Astrocyte (in vitro differentiated cells and primary cell): Measurements from ENCODE around the gene SLC38A3. TPM values are rescaled to one million over a fixed set of nuclear protein-coding genes. Genes with fewer than 3 reads are reported as not detected.

Experiments used
- DNase-seq: peaks from one replicate; pipeline ENCODE4 v3.0.0-alpha.2; 2010; ENCODE audit warnings: low read depth
- FAIRE-seq: peaks from 2 replicates; lab custom pipeline; 2011; peaks lifted over from hg19 to GRCh38; lab: Jason Lieb, UNC
- H2AFZ ChIP-seq: 2 replicates; pipeline ENCODE4 v1.6.0; 2012; ENCODE audit warnings: low read depth, low read length, inconsistent platforms
- H3K27ac ChIP-seq: 2 replicates; pipeline ENCODE4 v1.5.1; 2011; ENCODE audit warnings: low read depth, low read length, inconsistent platforms
- H3K27me3 ChIP-seq: 2 replicates; pipeline ENCODE4 v1.6.0; 2011; ENCODE audit warnings: low read length, inconsistent platforms; ENCODE audit not compliant: insufficient read depth
- H3K36me3 ChIP-seq: 2 replicates; pipeline ENCODE4 v1.5.1; 2011; ENCODE audit warnings: low read length, inconsistent platforms; ENCODE audit not compliant: insufficient read depth
- H3K4me1 ChIP-seq: 2 replicates; pipeline ENCODE4 v1.5.1; 2011; ENCODE audit warnings: low read length, inconsistent platforms; ENCODE audit not compliant: insufficient read depth
- H3K4me2 ChIP-seq: 2 replicates; pipeline ENCODE4 v1.6.0; 2012; ENCODE audit warnings: low read length, inconsistent platforms
- H3K4me3 ChIP-seq: 2 replicates; pipeline ENCODE4 v1.5.1; 2011; ENCODE audit warnings: low read depth, mild to moderate bottlenecking, low read length, inconsistent platforms; ENCODE audit not compliant: insufficient read depth
- H3K79me2 ChIP-seq: 2 replicates; pipeline ENCODE4 v1.6.0; 2012; ENCODE audit warnings: mild to moderate bottlenecking, low read length, inconsistent platforms; ENCODE audit not compliant: insufficient read depth
- H3K9ac ChIP-seq: 2 replicates; pipeline ENCODE4 v1.6.0; 2012; ENCODE audit warnings: mild to moderate bottlenecking, low read length, inconsistent platforms
- H3K9me3 ChIP-seq: 2 replicates; pipeline ENCODE4 v1.5.1; 2012; ENCODE audit warnings: low read depth, mild to moderate bottlenecking, low read length, inconsistent platforms; ENCODE audit not compliant: insufficient read depth
- H4K20me1 ChIP-seq: 2 replicates; pipeline ENCODE4 v1.6.0; 2012; ENCODE audit warnings: low read length, inconsistent platforms; ENCODE audit not compliant: insufficient read depth
- H3K27ac Mint-ChIP-seq: one replicate; pipeline ENCODE4 v1.8.0; 2021; ENCODE audit warnings: mild to moderate bottlenecking, mixed read lengths; ENCODE audit not compliant: unreplicated experiment
- H3K27me3 Mint-ChIP-seq: one replicate; pipeline ENCODE4 v1.8.0; 2021; ENCODE audit warnings: low read depth, mixed read lengths; ENCODE audit not compliant: unreplicated experiment
- H3K36me3 Mint-ChIP-seq: one replicate; pipeline ENCODE4 v1.8.0; 2021; ENCODE audit warnings: low read depth, mixed read lengths; ENCODE audit not compliant: unreplicated experiment
- H3K4me1 Mint-ChIP-seq: one replicate; pipeline ENCODE4 v1.8.0; 2021; ENCODE audit warnings: low read depth, mixed read lengths; ENCODE audit not compliant: unreplicated experiment
- H3K4me3 Mint-ChIP-seq: one replicate; pipeline ENCODE4 v1.8.0; 2021; ENCODE audit warnings: mild to moderate bottlenecking, moderate library complexity, mixed read lengths; ENCODE audit not compliant: unreplicated experiment
- H3K9me3 Mint-ChIP-seq: one replicate; pipeline ENCODE4 v1.8.0; 2021; ENCODE audit warnings: mild to moderate bottlenecking, mixed read lengths; ENCODE audit not compliant: unreplicated experiment
- CTCF ChIP-seq: IDR thresholded peaks from 2 replicates; pipeline ENCODE4 v1.5.1; 2011; ENCODE audit warnings: low read depth, mild to moderate bottlenecking, inconsistent platforms, low read length, moderate library complexity; ENCODE audit not compliant: insufficient read depth
- EZH2 ChIP-seq: IDR thresholded peaks from 2 replicates; pipeline ENCODE4 v1.6.1; 2012; ENCODE audit warnings: mild to moderate bottlenecking, low read length, inconsistent platforms; ENCODE audit not compliant: insufficient read depth
- total RNA-seq: library from RNA; stranded (reverse); gene quantifications from 2 replicates; pipeline ENCODE4 v1.2.1, GENCODE V29; 2021

Gene SLC38A3
- total RNA-seq, 1 donor from 2014 or later, result 0.68 TPM

- no peaks in the 10 kb centered on the region for H3K36me3 Mint-ChIP-seq
- TF ChIP-seq EZH2, result no peak
- Histone ChIP-seq H3K36me3 (no peaks in the 10 kb centered on the region), H3K9me3 (no peaks in the 10 kb centered on the region), H4K20me1 (no peaks in the 10 kb centered on the region), H3K27me3 (peaks cover 6% of the 10 kb centered on the region), H2AFZ (no peak overlapping the region), H3K9ac (no peak overlapping the region), H3K4me2 (no peak overlapping the region), H3K4me3 (no peak overlapping the region), H3K27ac (no peak overlapping the region), H3K79me2 (no peaks in the 10 kb centered on the region), H3K4me1 (no peaks in the 10 kb centered on the region)
- H3K9me3 Mint-ChIP-seq, result peaks cover 2% of the 10 kb centered on the region
- H3K4me3 Mint-ChIP-seq, result no peak overlapping the region
- no peak overlapping the region for H3K27ac Mint-ChIP-seq
- peaks cover 38% of the 10 kb centered on the region for H3K27me3 Mint-ChIP-seq
- DNase-seq (no peak), FAIRE-seq (no peak)
- peaks cover 6% of the 10 kb centered on the region for H3K4me1 Mint-ChIP-seq
Observed at GRCh38 chr3:50221051-50221410, 16.0 kb downstream of the SLC38A3 start.

- no peaks in the 10 kb centered on the region for H3K36me3 ChIP-seq
- H4K20me1 ChIP-seq, result no peaks in the 10 kb centered on the region
- no peak overlapping the region for H3K4me3 ChIP-seq
- no peak overlapping the region for H2AFZ ChIP-seq
- H3K27ac ChIP-seq, result no peak overlapping the region
- peaks cover 38% of the 10 kb centered on the region for H3K27me3 Mint-ChIP-seq
- H3K27me3 ChIP-seq, result peaks cover 6% of the 10 kb centered on the region
- no peaks in the 10 kb centered on the region for H3K4me1 ChIP-seq
- peaks cover 6% of the 10 kb centered on the region for H3K4me1 Mint-ChIP-seq
- peaks cover 2% of the 10 kb centered on the region for H3K9me3 Mint-ChIP-seq
- H3K36me3 Mint-ChIP-seq, result no peaks in the 10 kb centered on the region
- no peak overlapping the region for H3K27ac Mint-ChIP-seq
- no peaks in the 10 kb centered on the region for H3K79me2 ChIP-seq
- FAIRE-seq (no peak), DNase-seq (no peak)
- H3K9me3 ChIP-seq, result no peaks in the 10 kb centered on the region
- TF ChIP-seq CTCF (no peak), EZH2 (no peak)
- no peak overlapping the region for H3K9ac ChIP-seq
- no peak overlapping the region for H3K4me2 ChIP-seq
- no peak overlapping the region for H3K4me3 Mint-ChIP-seq
Observed at GRCh38 chr3:50221411-50222168, 16.5 kb downstream of the SLC38A3 start.

GRCh38 chr3:50222169-50222528 is 17.1 kb downstream of the SLC38A3 start:
- no peaks in the 10 kb centered on the region for H3K79me2 ChIP-seq
- no peak overlapping the region for H3K4me3 ChIP-seq
- TF ChIP-seq EZH2, result no peak
- no peak for TF ChIP-seq CTCF
- no peaks in the 10 kb centered on the region for H3K36me3 ChIP-seq
- H4K20me1 ChIP-seq, result no peaks in the 10 kb centered on the region
- no peak overlapping the region for H3K27ac Mint-ChIP-seq
- no peaks in the 10 kb centered on the region for H3K36me3 Mint-ChIP-seq
- H3K9me3 Mint-ChIP-seq, result peaks cover 2% of the 10 kb centered on the region
- H3K27ac ChIP-seq, result no peak overlapping the region
- peaks cover 8% of the 10 kb centered on the region for H3K4me1 Mint-ChIP-seq
- FAIRE-seq, result no peak
- H3K27me3 Mint-ChIP-seq, result peaks cover 38% of the 10 kb centered on the region
- no peak overlapping the region for H3K4me2 ChIP-seq
- no peak overlapping the region for H3K9ac ChIP-seq
- H3K4me1 ChIP-seq, result peaks cover 4% of the 10 kb centered on the region
- H3K4me3 Mint-ChIP-seq, result no peak overlapping the region
- peaks cover 6% of the 10 kb centered on the region for H3K27me3 ChIP-seq
- H3K9me3 ChIP-seq, result no peaks in the 10 kb centered on the region
- DNase-seq, result no peak
- H2AFZ ChIP-seq, result no peak overlapping the region
